Right lobe of liver (tissue), 4 donors: ENCODE data around the gene HIP1R.

Source experiments
- POLR2A ChIP-seq: fragments of 450-650 bp; IDR thresholded peaks from one replicate; pipeline ENCODE4 v1.6.1; 2017; ENCODE audit warnings: antibody characterized with exemption, mild to moderate bottlenecking
- TF ChIP-seq, protein P1 (sequence below), 4 donors: fragments of 200-600 bp in 3 of 4; fragments of 450-650 bp in 1 of 4; IDR thresholded peaks; one replicate each; pipeline versions ENCODE4 v1.5.1 to v1.8.0; 2016 to 2022; ENCODE audit warnings: antibody characterized with exemption in 4 of 4, mild to moderate bottlenecking in 2 of 4
- donor health status: DM: no; HTN: no; CAD: no.
- donor health status: DM: no; HTN: no; CAD: no.
- donor health status: DM: no; HTN: yes; CAD: no.

GRCh38 chr12:122859303-122860039 is 24.2 kb downstream of the HIP1R start:
- TF ChIP-seq, protein P1, sequence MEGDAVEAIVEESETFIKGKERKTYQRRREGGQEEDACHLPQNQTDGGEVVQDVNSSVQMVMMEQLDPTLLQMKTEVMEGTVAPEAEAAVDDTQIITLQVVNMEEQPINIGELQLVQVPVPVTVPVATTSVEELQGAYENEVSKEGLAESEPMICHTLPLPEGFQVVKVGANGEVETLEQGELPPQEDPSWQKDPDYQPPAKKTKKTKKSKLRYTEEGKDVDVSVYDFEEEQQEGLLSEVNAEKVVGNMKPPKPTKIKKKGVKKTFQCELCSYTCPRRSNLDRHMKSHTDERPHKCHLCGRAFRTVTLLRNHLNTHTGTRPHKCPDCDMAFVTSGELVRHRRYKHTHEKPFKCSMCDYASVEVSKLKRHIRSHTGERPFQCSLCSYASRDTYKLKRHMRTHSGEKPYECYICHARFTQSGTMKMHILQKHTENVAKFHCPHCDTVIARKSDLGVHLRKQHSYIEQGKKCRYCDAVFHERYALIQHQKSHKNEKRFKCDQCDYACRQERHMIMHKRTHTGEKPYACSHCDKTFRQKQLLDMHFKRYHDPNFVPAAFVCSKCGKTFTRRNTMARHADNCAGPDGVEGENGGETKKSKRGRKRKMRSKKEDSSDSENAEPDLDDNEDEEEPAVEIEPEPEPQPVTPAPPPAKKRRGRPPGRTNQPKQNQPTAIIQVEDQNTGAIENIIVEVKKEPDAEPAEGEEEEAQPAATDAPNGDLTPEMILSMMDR (IDR thresholded peaks at IDR 0.05): no peak
- TF ChIP-seq POLR2A: no peak
